Measurements from ENCODE around the gene CFAP70.

The CFAP70 gene

GRCh38 chr10:73248259-73248724 is 110.4 kb downstream of the CFAP70 start:
- TF ChIP-seq, protein P1, sequence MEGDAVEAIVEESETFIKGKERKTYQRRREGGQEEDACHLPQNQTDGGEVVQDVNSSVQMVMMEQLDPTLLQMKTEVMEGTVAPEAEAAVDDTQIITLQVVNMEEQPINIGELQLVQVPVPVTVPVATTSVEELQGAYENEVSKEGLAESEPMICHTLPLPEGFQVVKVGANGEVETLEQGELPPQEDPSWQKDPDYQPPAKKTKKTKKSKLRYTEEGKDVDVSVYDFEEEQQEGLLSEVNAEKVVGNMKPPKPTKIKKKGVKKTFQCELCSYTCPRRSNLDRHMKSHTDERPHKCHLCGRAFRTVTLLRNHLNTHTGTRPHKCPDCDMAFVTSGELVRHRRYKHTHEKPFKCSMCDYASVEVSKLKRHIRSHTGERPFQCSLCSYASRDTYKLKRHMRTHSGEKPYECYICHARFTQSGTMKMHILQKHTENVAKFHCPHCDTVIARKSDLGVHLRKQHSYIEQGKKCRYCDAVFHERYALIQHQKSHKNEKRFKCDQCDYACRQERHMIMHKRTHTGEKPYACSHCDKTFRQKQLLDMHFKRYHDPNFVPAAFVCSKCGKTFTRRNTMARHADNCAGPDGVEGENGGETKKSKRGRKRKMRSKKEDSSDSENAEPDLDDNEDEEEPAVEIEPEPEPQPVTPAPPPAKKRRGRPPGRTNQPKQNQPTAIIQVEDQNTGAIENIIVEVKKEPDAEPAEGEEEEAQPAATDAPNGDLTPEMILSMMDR (IDR thresholded peaks at IDR 0.05), result no peak

DNA sequence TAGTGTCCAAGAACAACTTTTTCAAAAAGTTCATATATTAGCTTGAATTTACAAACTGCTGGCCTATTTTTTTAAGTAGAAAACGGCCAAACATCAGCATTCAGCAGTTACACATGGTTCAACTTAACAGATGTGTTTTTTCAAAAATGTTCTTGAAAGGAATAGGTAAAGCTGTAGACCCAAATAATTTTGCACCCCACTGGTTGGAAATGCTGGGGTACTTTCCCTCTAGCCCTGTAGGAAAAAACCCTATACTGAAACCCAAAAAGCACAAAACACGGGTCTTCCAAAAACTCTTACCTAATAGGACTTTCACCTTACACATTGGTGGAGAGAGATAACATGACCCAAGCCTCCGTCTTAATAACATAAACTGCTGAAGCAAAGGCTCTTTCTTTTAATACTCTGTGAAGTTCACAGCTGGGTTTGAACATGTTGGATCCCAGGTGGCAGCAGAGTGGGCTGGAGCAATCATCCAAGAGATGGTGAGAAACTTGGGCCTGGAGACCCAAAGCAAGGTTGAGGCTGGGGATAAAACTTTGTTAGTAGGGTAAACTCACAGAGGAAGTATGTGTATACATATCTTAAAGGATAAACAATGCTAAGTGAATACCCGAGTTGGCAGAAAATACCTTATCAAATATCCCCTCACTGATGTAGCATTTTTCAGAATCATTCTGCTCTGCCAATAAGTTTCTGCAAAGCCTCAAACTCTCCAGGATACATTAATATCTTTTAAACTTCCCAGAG is 111.0 kb downstream of the CFAP70 start:
- TF ChIP-seq, protein P1 (IDR thresholded peaks at IDR 0.05), result no peak

DNA sequence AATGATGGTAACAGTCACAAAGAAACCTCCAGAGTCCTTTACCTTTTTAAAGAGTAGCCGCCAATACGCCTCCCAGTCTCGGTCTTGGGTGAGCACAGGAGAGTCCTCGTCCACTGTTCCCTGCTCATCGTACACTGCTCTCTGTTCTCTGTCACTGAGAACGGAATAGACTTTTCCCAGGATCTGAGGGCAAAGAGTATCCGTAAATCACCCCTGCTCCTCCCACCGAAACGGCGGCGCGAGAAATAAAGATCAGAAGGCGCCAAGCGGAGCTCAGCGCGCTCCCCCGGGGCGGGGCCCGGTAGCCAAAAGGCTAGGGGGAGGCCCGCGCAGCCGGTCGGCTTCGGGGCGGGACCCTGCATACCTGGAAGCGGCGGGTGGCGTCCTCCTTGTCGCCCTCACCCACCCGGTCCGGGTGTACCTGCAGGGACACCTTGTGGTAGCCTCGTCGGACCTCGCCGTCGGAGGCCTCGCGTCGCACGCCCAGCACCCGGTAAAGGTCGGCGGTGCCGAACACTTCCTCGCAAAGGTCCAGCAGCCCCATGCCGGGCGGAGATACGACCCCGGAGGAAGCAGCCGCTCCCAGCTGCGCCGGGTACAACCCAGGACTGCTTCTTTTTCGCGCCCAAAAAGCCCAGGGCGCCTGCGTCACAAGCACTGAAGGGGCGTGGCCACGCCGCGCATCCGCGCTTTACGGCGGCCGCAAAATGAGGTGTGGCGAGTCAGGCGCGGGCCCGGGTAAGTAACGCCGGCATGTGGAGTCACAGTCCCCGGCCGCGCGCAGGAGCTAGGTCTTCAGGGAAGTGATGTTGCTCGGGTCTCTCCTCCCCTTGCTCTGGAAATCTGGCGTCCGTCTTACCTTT is 111.8 kb downstream of the CFAP70 start, which contains the start of gene DNAJC9:
DNAJC9 (minus strand) TSS at position 610 of the 863 bp plus-strand sequence; CDS start at position 544, 66 bp downstream.
- TF ChIP-seq, protein P1 (IDR thresholded peaks at IDR 0.05), result peak; percentile 31; the same call in 1 of the 2 replicates

DNA sequence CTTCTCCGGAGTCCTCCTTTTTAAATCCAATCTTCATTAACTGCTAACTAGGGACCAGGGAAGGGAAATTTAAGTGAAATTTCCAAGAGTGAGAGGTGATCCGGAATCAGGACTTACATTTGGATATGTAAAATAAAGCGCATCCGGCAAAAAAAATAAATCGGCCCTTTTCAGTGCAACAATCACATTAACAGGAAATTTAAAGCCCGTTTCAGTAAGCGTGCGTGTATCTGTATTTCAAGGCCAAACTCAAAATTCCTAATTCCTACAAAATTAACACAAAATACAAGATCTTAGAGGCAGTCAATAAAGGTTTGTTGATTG is 112.4 kb downstream of the CFAP70 start:
- TF ChIP-seq, protein P1 (IDR thresholded peaks at IDR 0.05), result no peak

- TF ChIP-seq, protein P1 (IDR thresholded peaks at IDR 0.05), result no peak
Observed at GRCh38 chr10:73244866-73245477, 113.7 kb downstream of the CFAP70 start.

DNA sequence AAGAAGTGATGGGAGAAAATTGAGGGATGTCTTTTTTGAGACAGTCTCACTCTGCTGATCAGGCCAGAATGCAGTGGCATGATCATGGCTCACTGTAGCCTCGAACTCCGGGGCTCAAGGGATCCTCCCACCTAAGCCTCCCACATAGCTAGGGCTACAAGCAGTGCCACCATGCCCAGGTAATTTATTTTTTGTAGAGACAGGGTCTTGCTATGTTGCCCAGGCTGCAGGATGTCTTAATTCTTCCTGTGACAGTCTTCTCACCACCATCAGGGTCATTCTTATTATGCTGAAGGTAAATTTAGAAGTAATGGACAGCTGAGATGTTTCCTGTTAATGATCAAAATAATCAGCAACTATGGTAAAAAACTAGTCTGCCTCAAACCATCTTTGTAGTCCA is 118.8 kb downstream of the CFAP70 start:
- TF ChIP-seq, protein P1 (IDR thresholded peaks at IDR 0.05), result no peak

DNA sequence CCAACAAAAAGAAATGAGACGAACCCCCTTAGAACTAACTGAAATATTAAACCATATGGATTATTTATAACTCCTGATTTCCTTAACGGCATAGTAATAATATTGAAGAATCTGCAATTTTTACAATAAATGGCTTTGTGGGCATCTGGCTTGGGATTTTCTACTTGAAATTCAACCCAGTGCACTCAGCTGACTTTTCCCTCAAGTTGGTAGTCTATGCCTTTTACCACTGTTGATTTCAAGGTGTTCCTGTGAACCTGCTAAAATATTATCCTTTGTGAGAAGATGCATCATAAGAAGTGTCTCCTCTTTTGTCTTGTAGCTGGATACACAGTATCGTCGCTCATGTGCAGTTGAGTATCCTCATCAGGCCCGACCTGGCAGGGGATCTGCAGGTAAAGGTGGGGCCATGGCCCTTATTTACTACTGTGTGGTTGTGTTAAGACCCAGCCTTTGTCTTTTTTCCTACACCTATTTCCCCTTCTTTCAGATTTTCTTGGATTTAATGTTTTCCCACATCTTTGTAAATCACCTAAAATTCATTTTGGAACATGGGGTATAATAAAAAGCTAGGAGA is 119.6 kb downstream of the CFAP70 start:
- TF ChIP-seq, protein P1 (IDR thresholded peaks at IDR 0.05), result no peak

Measured in LNCAP (cell line).